T-cell (primary cell): Measurements from ENCODE around the gene MFSD11. TPM values are rescaled to one million over a fixed set of nuclear protein-coding genes. Genes with fewer than 3 reads are reported as not detected.

Source experiments
- ATAC-seq, 4 experiments: fragments of 200-7000 bp in 3 of 4; fragments of 150-1000 bp in 1 of 4; cut with Tn5 transposase; replicated peaks in 1 of 4; 1 replicate in 3 of 4; 2 replicates in 1 of 4; pipeline ENCODE4 v1.10.0; 2021; ENCODE audit warnings: moderate library complexity in 3 of 4, mild to moderate bottlenecking in 2 of 4, moderate number of reproducible peaks in 1 of 4
- CTCF ChIA-PET, 2 donors: fragments of 300-600 bp; sonication (Branson Sonifier 250); formaldehyde crosslinking; loops; one replicate each; lab custom pipeline; 2022; ENCODE audit warnings: antibody characterized with exemption in 2 of 2; lab: Charles Lee
- POLR2A ChIA-PET, 2 donors: fragments of 300-600 bp; sonication (Branson Sonifier 250); formaldehyde crosslinking; loops; one replicate each; lab custom pipeline; 2022; ENCODE audit warnings: antibody characterized with exemption in 2 of 2; lab: Charles Lee
- DNase-seq, 35 experiments: peaks; one replicate each; pipeline versions ENCODE4 v3.0.0 to v3.0.0-alpha.2; 2013 to 2023
- H3K27ac ChIP-seq: one replicate; pipeline ENCODE4 v1.5.1; 2013; ENCODE audit warnings: low read length
- H3K27me3 ChIP-seq, 2 experiments: replicated peaks in 1 of 2; 1 replicate in 1 of 2; 2 replicates in 1 of 2; pipeline versions ENCODE4 v1.6.1 to v1.7.0; 2013; ENCODE audit warnings: low read length in 1 of 2, mixed read lengths in 1 of 2; ENCODE audit not compliant: control insufficient read depth in 2 of 2, insufficient read depth in 2 of 2; ENCODE audit errors: extremely low read depth in 1 of 2
- H3K36me3 ChIP-seq, 2 donors: 1 replicate in 1 of 2; 2 replicates in 1 of 2; pipeline versions ENCODE4 v1.6.1 to v1.7.0; 2013; ENCODE audit warnings: low read length in 1 of 2; ENCODE audit not compliant: control insufficient read depth in 2 of 2, insufficient read depth in 1 of 2; ENCODE audit errors: extremely low read depth in 1 of 2
- H3K4me1 ChIP-seq, 2 experiments: 1 replicate in 1 of 2; 2 replicates in 1 of 2; pipeline versions ENCODE4 v1.6.1 to v1.7.0; 2013; ENCODE audit warnings: low read length in 2 of 2, mixed read lengths in 1 of 2; ENCODE audit not compliant: insufficient read depth in 2 of 2, control insufficient read depth in 1 of 2; ENCODE audit errors: extremely low read depth in 1 of 2
- H3K4me3 ChIP-seq, 2 donors: 1 replicate in 1 of 2; 2 replicates in 1 of 2; pipeline versions ENCODE4 v1.5.1 to v1.7.0; 2013; ENCODE audit warnings: mild to moderate bottlenecking in 2 of 2, low read length in 1 of 2, moderate library complexity in 1 of 2; ENCODE audit not compliant: control insufficient read depth in 1 of 2; ENCODE audit errors: extremely low read depth in 1 of 2
- H3K9me3 ChIP-seq: 2 replicates; pipeline ENCODE4 v1.7.0; 2013
- H3K27ac Mint-ChIP-seq, 2 donors: one replicate each; pipeline ENCODE4 v1.8.0; 2020 to 2021; ENCODE audit warnings: mild to moderate bottlenecking in 2 of 2, mixed read lengths in 2 of 2
- H3K27me3 Mint-ChIP-seq, 2 donors: one replicate each; pipeline ENCODE4 v1.8.0; 2021 to 2022; ENCODE audit warnings: mixed read lengths in 2 of 2
- H3K36me3 Mint-ChIP-seq: one replicate; pipeline ENCODE4 v1.8.0; 2021; ENCODE audit warnings: mixed read lengths
- H3K4me1 Mint-ChIP-seq, 3 donors: one replicate each; pipeline ENCODE4 v1.8.0; 2020 to 2022; ENCODE audit warnings: mixed read lengths in 3 of 3, mild to moderate bottlenecking in 1 of 3
- H3K4me3 Mint-ChIP-seq, 3 donors: one replicate each; pipeline ENCODE4 v1.8.0; 2020 to 2022; ENCODE audit warnings: mild to moderate bottlenecking in 3 of 3, mixed read lengths in 3 of 3, moderate library complexity in 3 of 3
- H3K9me3 Mint-ChIP-seq, 3 donors: one replicate each; pipeline ENCODE4 v1.8.0; 2020 to 2022; ENCODE audit warnings: mixed read lengths in 3 of 3
- WGBS: methylation state at CpG from one replicate; pipeline ENCODE4 v1.1.5; 2013; ENCODE audit warnings: missing lambda C conversion rate; ENCODE audit not compliant: insufficient coverage; 5-methylcytosine and 5-hydroxymethylcytosine counted together
- total RNA-seq, 35 experiments: library from RNA in 6 of 35; stranded (reverse) in 6 of 35; fragments of 120-200 nt in 1 of 35; gene quantifications; one replicate each; pipeline versions ENCODE4 v1.2.1 to v1.2.4 and lab custom pipeline; 2013 to 2026

Gene MFSD11
- total RNA-seq (10 to 100 TPM; 30.5 to 41.5 (median 34.6) TPM), total RNA-seq (lab: John Stamatoyannopoulos, UW) (16.4 to 66.7 (median 29.9) reads per million in 29 experiments)
- 34.8 TPM for total RNA-seq (2013)

- under 1% methylated on average over 52 of the region's 57 CpGs for WGBS
- H3K9me3 ChIP-seq = no peaks in the 10 kb centered on the region
- CTCF ChIA-PET = interaction anchor here in 1 of 2 donors (0.6 to 2.3 kb wide), 3 partner anchors 11 to 78 kb away, joined by 3 to 8 read pairs (median 7); partner anchors contain the start of genes JMJD6 and METTL23
- no peaks in the 10 kb centered on the region for H3K27me3 ChIP-seq
- H3K36me3 ChIP-seq = peaks cover 0 to 52% of the 10 kb centered on the region in 2 donors
- H3K27ac Mint-ChIP-seq = peak within 1 kb of the TSS; percentile 97 to 98
- peak; percentile 71 to 73 (median 72) for ATAC-seq
- H3K4me3 Mint-ChIP-seq = peak within 1 kb of the TSS; percentile 93 to 95 (median 95)
- no peaks in the 10 kb centered on the region for H3K9me3 Mint-ChIP-seq
- POLR2A ChIA-PET = interaction anchor here (0.5 to 1.0 kb wide), 4 partner anchors 11 to 34 kb away, joined by 3 to 9 read pairs (median 5); partner anchors contain the start of genes JMJD6 (in 1 of the 2) and METTL23 (in 1 of the 2)
- H3K4me1 ChIP-seq = peaks cover 24 to 41% of the 10 kb centered on the region in 2 experiments
- H3K4me1 Mint-ChIP-seq = peaks cover 52 to 58% (median 54%) of the 10 kb centered on the region in 3 donors
- peak; percentile 80 to 95 (median 89) for DNase-seq
- H3K27ac ChIP-seq = peak within 1 kb of the TSS; percentile 97
- peaks cover 46% of the 10 kb centered on the region for H3K36me3 Mint-ChIP-seq
- H3K27me3 Mint-ChIP-seq = no peaks in the 10 kb centered on the region
- H3K4me3 ChIP-seq = peak within 1 kb of the TSS; percentile 81 to 94
Observed at GRCh38 chr17:76737676-76738467, at the start of gene MFSD11. Gene MFSD11 (plus strand): TSS chr17:76738119. CDS start chr17:76738353, 234 bp downstream.

DNA sequence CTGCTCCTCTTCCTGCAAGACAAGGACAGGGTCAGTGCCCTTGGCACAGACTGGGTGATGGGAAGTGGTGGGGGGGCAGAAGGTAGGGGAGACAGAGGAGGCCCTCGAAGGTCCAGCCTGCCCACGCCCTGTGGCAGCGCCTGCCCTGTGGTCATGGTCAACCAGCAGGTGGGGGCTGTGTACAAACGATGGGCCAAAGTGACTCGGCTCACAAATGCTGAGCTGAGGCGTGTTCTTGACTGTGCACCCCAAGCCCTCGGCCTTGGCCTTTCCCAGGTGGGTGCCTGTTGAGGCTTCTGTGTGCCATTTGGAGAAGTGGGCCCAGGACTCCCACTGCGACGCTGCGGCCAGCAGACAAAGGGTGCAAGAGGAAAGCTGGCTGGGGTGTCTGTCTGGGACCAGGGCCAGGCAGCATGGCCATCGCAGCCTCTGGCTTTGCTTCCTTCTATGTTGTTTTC, 49.7 kb upstream of the MFSD11 start:
- no peak for DNase-seq

DNA sequence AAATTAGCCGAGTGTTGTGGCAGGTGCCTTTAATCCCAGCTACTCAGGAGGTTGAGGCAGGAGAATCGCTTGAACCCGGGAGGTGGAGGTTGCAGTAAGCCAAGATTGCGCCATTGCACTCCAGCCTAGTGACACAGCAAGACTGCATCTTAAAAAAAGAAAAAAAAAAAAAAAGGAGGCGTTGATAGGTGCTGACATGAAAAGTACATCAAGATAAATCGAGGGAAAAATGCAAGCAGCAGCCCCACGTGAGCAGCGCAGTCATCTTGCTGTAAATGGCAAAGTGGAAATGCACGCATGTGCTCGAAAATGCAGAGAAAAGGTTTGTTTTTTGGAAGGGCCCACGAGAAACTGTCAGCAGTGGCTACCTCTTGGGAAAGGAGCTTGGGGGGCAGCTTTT, 48.1 kb upstream of the MFSD11 start:
- POLR2A ChIA-PET = no interaction called here
- Histone ChIP-seq H3K36me3 (no peaks in the 10 kb centered on the region), H3K9me3 (no peaks in the 10 kb centered on the region), H3K4me1 (no peaks in the 10 kb centered on the region), H3K4me3 (no peak overlapping the region), H3K27ac (no peak overlapping the region), H3K27me3 (peaks cover 0 to 11% of the 10 kb centered on the region in 2 experiments)
- Mint-ChIP-seq H3K27me3 (peaks cover 0 to 2% of the 10 kb centered on the region in 2 donors), H3K27ac (no peak overlapping the region), H3K36me3 (peaks cover 4% of the 10 kb centered on the region), H3K4me3 (no peak overlapping the region), H3K4me1 (no peaks in the 10 kb centered on the region), H3K9me3 (no peaks in the 10 kb centered on the region)
- CTCF ChIA-PET = no interaction called here
- no peak for ATAC-seq
- 87% methylated on average over 10 of the region's 11 CpGs for WGBS
- no peak for DNase-seq

More for the DNA sequence above, 49.7 kb upstream of the MFSD11 start:
- H3K4me3 ChIP-seq = no peak overlapping the region
- Mint-ChIP-seq H3K36me3 (peaks cover 4% of the 10 kb centered on the region), H3K4me3 (no peak overlapping the region), H3K9me3 (no peaks in the 10 kb centered on the region), H3K4me1 (no peaks in the 10 kb centered on the region), H3K27me3 (peaks cover 0 to 2% of the 10 kb centered on the region in 2 donors), H3K27ac (no peak overlapping the region)
- H3K27ac ChIP-seq = no peak overlapping the region
- ChIA-PET CTCF (no interaction called here), POLR2A (no interaction called here)
- peaks cover 0 to 11% of the 10 kb centered on the region in 2 experiments for H3K27me3 ChIP-seq
- 73% methylated on average over 6 of the region's 11 CpGs for WGBS
- ATAC-seq = no peak
- no peaks in the 10 kb centered on the region for H3K36me3 ChIP-seq
- no peaks in the 10 kb centered on the region for H3K9me3 ChIP-seq
- no peaks in the 10 kb centered on the region for H3K4me1 ChIP-seq

DNA sequence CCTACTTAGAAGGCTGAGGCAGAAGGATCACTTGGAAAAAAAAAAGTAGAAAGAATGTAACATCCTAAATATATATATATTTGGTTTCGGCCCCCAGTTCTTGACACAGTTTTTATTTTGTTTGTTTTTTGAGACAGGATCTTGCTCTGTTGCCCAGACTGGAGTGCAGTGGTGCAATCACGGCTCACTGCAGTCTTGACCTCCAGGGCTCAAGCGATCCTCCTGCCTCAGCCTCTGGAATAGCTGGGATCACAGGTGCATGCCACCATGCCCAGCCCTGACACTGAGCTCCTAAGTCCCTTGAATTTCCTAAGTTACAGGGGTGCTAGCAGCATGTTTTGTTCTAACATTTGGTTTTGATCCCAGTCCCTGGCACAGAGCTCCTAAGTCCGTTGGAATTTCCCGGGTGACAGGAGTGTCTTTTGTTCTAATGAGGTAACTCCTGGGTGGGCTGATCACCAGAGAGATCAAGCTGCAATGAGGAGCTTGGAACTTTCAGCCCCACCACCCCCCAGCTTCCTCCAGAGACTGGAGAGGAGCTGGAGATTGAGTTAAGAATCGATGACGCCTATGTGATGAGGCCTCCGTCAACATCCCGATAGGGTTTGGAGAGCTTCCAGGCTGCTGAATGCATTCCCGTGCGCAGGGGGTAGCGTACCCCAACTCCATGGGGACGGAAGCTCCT, 47.2 kb upstream of the MFSD11 start:
- ChIA-PET CTCF (interaction anchor here in 1 of 2 donors (0.6 kb wide), 1 partner anchor 388 kb away, joined by 3 read pairs; no protein-coding TSS in a partner anchor), POLR2A (no interaction called here)
- Mint-ChIP-seq H3K4me1 (peaks cover 0 to 5% (median 0%) of the 10 kb centered on the region in 3 donors), H3K27ac (no peak overlapping the region), H3K36me3 (peaks cover 4% of the 10 kb centered on the region), H3K9me3 (no peaks in the 10 kb centered on the region), H3K27me3 (peaks cover 0 to 2% of the 10 kb centered on the region in 2 donors), H3K4me3 (no peak overlapping the region)
- Histone ChIP-seq H3K4me1 (peaks cover 0 to 3% of the 10 kb centered on the region in 2 experiments), H3K27me3 (peaks cover 0 to 9% of the 10 kb centered on the region in 2 experiments), H3K27ac (no peak overlapping the region), H3K4me3 (no peak overlapping the region), H3K36me3 (no peaks in the 10 kb centered on the region), H3K9me3 (no peaks in the 10 kb centered on the region)
- ATAC-seq (no peak), DNase-seq (no peak)
- 100% methylated on average over 2 of the region's 13 CpGs for WGBS

GRCh38 chr17:76691379-76692191, 46.3 kb upstream of the MFSD11 start:
- Mint-ChIP-seq H3K4me1 (peaks cover 0 to 7% (median 0%) of the 10 kb centered on the region in 3 donors), H3K27ac (no peak overlapping the region), H3K4me3 (no peak overlapping the region), H3K27me3 (peaks cover 0 to 2% of the 10 kb centered on the region in 2 donors), H3K36me3 (peaks cover 4% of the 10 kb centered on the region), H3K9me3 (no peaks in the 10 kb centered on the region)
- Histone ChIP-seq H3K36me3 (no peaks in the 10 kb centered on the region), H3K27me3 (peaks cover 0 to 5% of the 10 kb centered on the region in 2 experiments), H3K4me1 (peaks cover 0 to 9% of the 10 kb centered on the region in 2 experiments), H3K9me3 (no peaks in the 10 kb centered on the region), H3K27ac (no peak overlapping the region), H3K4me3 (no peak overlapping the region)
- ChIA-PET CTCF (interaction anchor here (0.6 to 1.1 kb wide), 3 partner anchors 10 to 389 kb away, joined by 3 read pairs; no protein-coding TSS in a partner anchor), POLR2A (no interaction called here)
- WGBS = 95% methylated on average over 12 of the region's 14 CpGs
- DNase-seq (no peak), ATAC-seq (no peak)
